Adrenal gland (tissue), 12 donors: Measurements from ENCODE around the gene HEPH. TPM values are rescaled to one million over a fixed set of nuclear protein-coding genes. Genes with fewer than 3 reads are reported as not detected.
"Not testable (repeated sequence)": the region's sequence is repeated elsewhere in the genome, so short reads cannot be mapped to it uniquely, and the experiment has no call there.

Experiments used
- DNase-seq, 7 donors: peaks; one replicate each; pipeline ENCODE4 v3.0.0-alpha.2; 2019 to 2020
- H3K27ac ChIP-seq, 5 donors: fragments of 200-600 bp; sonication (generic) in 4 of 5; 1 replicate in 3 of 5; 2 replicates in 2 of 5; pipeline versions ENCODE4 v1.5.1 to v1.8.0; 2016 to 2020; ENCODE audit warnings: mild to moderate bottlenecking in 1 of 5
- H3K27me3 ChIP-seq: fragments of 200-600 bp; 2 replicates; pipeline ENCODE4 v1.8.0; 2021
- H3K36me3 ChIP-seq, 2 donors: fragments of 200-600 bp; replicated peaks in 1 of 2; 1 replicate in 1 of 2; 2 replicates in 1 of 2; pipeline versions ENCODE4 v1.5.1 to v1.8.0; 2018 to 2022
- H3K4me1 ChIP-seq, 2 donors: fragments of 200-600 bp; replicated peaks in 1 of 2; 1 replicate in 1 of 2; 2 replicates in 1 of 2; pipeline versions ENCODE4 v1.5.1 to v1.8.0; 2018 to 2021
- H3K4me3 ChIP-seq, 4 donors: fragments of 200-600 bp; sonication (generic) in 3 of 4; one replicate each; pipeline ENCODE4 v1.5.1; 2016 to 2018
- H3K9me3 ChIP-seq, 3 donors: fragments of 200-600 bp; sonication (generic) in 1 of 3; replicated peaks in 1 of 3; 1 replicate in 2 of 3; 2 replicates in 1 of 3; pipeline versions ENCODE4 v1.5.1 to v1.8.0; 2016 to 2021
- CTCF ChIP-seq, 6 experiments: fragments of 450-650 bp in 4 of 6; fragments of 200-600 bp in 2 of 6; sonication (generic) in 1 of 6; IDR thresholded peaks; 1 replicate in 5 of 6; 2 replicates in 1 of 6; pipeline versions ENCODE4 v1.5.1 to v1.8.0; 2016 to 2021; ENCODE audit warnings: antibody characterized with exemption in 6 of 6, mild to moderate bottlenecking in 2 of 6, moderate library complexity in 1 of 6
- POLR2A ChIP-seq, 2 donors: fragments of 450-650 bp; IDR thresholded peaks; one replicate each; pipeline ENCODE4 v1.6.1; 2017; ENCODE audit warnings: antibody characterized with exemption in 2 of 2, mild to moderate bottlenecking in 2 of 2, moderate library complexity in 1 of 2
- WGBS, 4 donors: extraction: QIAGEN DNeasy Blood & Tissue Kit in 2 of 4; methylation state at CpG; one replicate each; pipeline versions ENCODE4 v1.1.5 to v1.1.7; 2013 to 2017; 5-methylcytosine and 5-hydroxymethylcytosine counted together
- intact Hi-C, 2 donors: fragments of 100-400 bp; cut with DNase I; formaldehyde crosslinking; loops; one replicate each; pipeline versions ENCODE4 v1.14.1 to v1.15.0; 2022 to 2023
- polyA plus RNA-seq, 3 donors: library from polyadenylated mRNA; stranded (reverse); fragments of 200-250 nt in 2 of 3; fragments of 350-450 nt in 1 of 3; fragmentation: Illumina TruSeq in 1 of 3; extraction: RNeasy Lipid Tissue Mini Kit (QIAGEN cat#74804) in 1 of 3; gene quantifications; one replicate each; pipeline ENCODE4 v1.2.3, GENCODE V29; 2013 to 2014
- total RNA-seq, 9 donors: library from RNA; depleted of rRNA in 4 of 9; stranded (reverse); fragments of >200 nt in 4 of 9; fragments of 120-200 nt in 1 of 9; fragmentation: NEBNext Ultra II Directional in 1 of 9; extraction: Animal tissue kit (Norgen Biotek cat#: 25700) in 1 of 9; gene quantifications; one replicate each; pipeline versions ENCODE4 v1.1.0 to v1.2.4, GENCODE V29; 2013 to 2023
- donor health status: healthy with polysubstance abuse.
- donor health status: Bipolar disorder and iron deficiency.
- donor health status: DM: yes; HTN: yes; CAD: no.
- donor health status: DM: no; HTN: no; CAD: no.
- donor health status: DM: no; HTN: no; CAD: no.
- donor health status: DM: yes; HTN: yes; CAD: no.

The HEPH gene
- total and polyA plus RNA-seq, 12 donors, result 12.3 to 111 (median 45.3) TPM

GRCh38 chrX:66130469-66130868 is 33.6 kb upstream of the HEPH start:
- peaks cover 4% of the 10 kb centered on the region for H3K27me3 ChIP-seq
- H3K4me1 ChIP-seq, result no peaks in the 10 kb centered on the region
- no peaks in the 10 kb centered on the region for H3K9me3 ChIP-seq
- DNase-seq, result no peak
- H3K27ac ChIP-seq, result no peak overlapping the region
- no peak overlapping the region for H3K4me3 ChIP-seq
- no peak for TF ChIP-seq CTCF (IDR thresholded peaks at IDR 0.05)
- no peak for TF ChIP-seq POLR2A (IDR thresholded peaks at IDR 0.05)
- H3K36me3 ChIP-seq, result no peaks in the 10 kb centered on the region
- intact Hi-C loops, result no loop called here

- H3K27me3 ChIP-seq, H3K27ac ChIP-seq, DNase-seq, H3K4me1 ChIP-seq, intact Hi-C loops, H3K36me3 ChIP-seq, H3K4me3 ChIP-seq, H3K9me3 ChIP-seq: not testable (repeated sequence)
- WGBS, 4 donors, result 56 to 76% (median 74%) methylated on average over 4 of the region's 4 CpGs
These were observed 28.8 kb upstream of the HEPH start for GRCh38 chrX:66135284-66135683.

- peaks cover 12% of the 10 kb centered on the region for H3K27me3 ChIP-seq
- intact Hi-C loops, result no loop called here
- H3K36me3 ChIP-seq, result no peaks in the 10 kb centered on the region
- H3K4me1 ChIP-seq, result no peaks in the 10 kb centered on the region
- H3K4me3 ChIP-seq, result no peak overlapping the region
- no peak for DNase-seq
- H3K9me3 ChIP-seq, result no peaks in the 10 kb centered on the region
- H3K27ac ChIP-seq, result no peak overlapping the region
- TF ChIP-seq POLR2A (IDR thresholded peaks at IDR 0.05) (no peak), CTCF (IDR thresholded peaks at IDR 0.05) (no peak)
- WGBS, 4 donors, result 61 to 86% (median 82%) methylated on average over 1 of the region's 1 CpG
These were observed 21.7 kb upstream of the HEPH start for GRCh38 chrX:66142351-66142750.

GRCh38 chrX:66144258-66144657 is 19.8 kb upstream of the HEPH start:
- TF ChIP-seq POLR2A (IDR thresholded peaks at IDR 0.05) (no peak), CTCF (IDR thresholded peaks at IDR 0.05) (no peak)
- H3K27ac ChIP-seq, result no peak overlapping the region
- no peaks in the 10 kb centered on the region for H3K4me1 ChIP-seq
- H3K36me3 ChIP-seq, result no peaks in the 10 kb centered on the region
- H3K27me3 ChIP-seq, result peaks cover 12% of the 10 kb centered on the region
- DNase-seq, result no peak
- no peak overlapping the region for H3K4me3 ChIP-seq
- no peaks in the 10 kb centered on the region for H3K9me3 ChIP-seq
- WGBS, 4 donors, result 58 to 75% (median 66%) methylated on average over 2 of the region's 2 CpGs
- intact Hi-C loops, result no loop called here

GRCh38 chrX:66149519-66149918 is 14.5 kb upstream of the HEPH start:
- WGBS, 4 donors, result 75 to 94% (median 88%) methylated on average over 1 of the region's 1 CpG

More at GRCh38 chrX:66149519-66149918, 14.5 kb upstream of the HEPH start:
- Histone ChIP-seq H3K36me3 (no peaks in the 10 kb centered on the region), H3K27me3 (no peaks in the 10 kb centered on the region), H3K4me3 (no peak overlapping the region), H3K27ac (no peak overlapping the region), H3K4me1 (no peaks in the 10 kb centered on the region), H3K9me3 (no peaks in the 10 kb centered on the region)
- TF ChIP-seq CTCF (IDR thresholded peaks at IDR 0.05) (no peak), POLR2A (IDR thresholded peaks at IDR 0.05) (no peak)
- DNase-seq, result no peak
- intact Hi-C loops, result no loop called here
